ENCODE results near the gene CNTN4.

Gene CNTN4

GRCh38 chr3:2092758-2093157 is 5.9 kb upstream of the CNTN4 start:
- H3K4me3 ChIP-seq (ENCODE audit: low read depth, low read length) = no peak overlapping the region
- no peak for TF ChIP-seq CTCF (conservative IDR thresholded peaks at IDR 0.05; ENCODE audit: low read depth, low read length)
- DNase-seq (ENCODE audit: low read depth) = no peak

GRCh38 chr3:2094941-2095340 is 3.7 kb upstream of the CNTN4 start:
- no peak overlapping the region for H3K4me3 ChIP-seq (ENCODE audit: low read depth, low read length)
- DNase-seq (ENCODE audit: low read depth) = no peak
- TF ChIP-seq CTCF (conservative IDR thresholded peaks at IDR 0.05; ENCODE audit: low read depth, low read length) = no peak

- no peak for DNase-seq (ENCODE audit: low read depth)
- no peak overlapping the region for H3K4me3 ChIP-seq (ENCODE audit: low read depth, low read length)
- no peak for TF ChIP-seq CTCF (conservative IDR thresholded peaks at IDR 0.05; ENCODE audit: low read depth, low read length)
These were observed 2.5 kb upstream of the CNTN4 start for GRCh38 chr3:2096216-2096615.

- no peak overlapping the region for H3K4me3 ChIP-seq (ENCODE audit: low read depth, low read length)
- TF ChIP-seq CTCF (conservative IDR thresholded peaks at IDR 0.05; ENCODE audit: low read depth, low read length) = no peak
- peak; percentile 10 for DNase-seq (ENCODE audit: low read depth)
These were observed 950 bp upstream of the CNTN4 start for GRCh38 chr3:2097641-2098191.

- no peak for DNase-seq (ENCODE audit: low read depth)
- H3K4me3 ChIP-seq (ENCODE audit: low read depth, low read length) = no peak overlapping the region
- TF ChIP-seq CTCF (conservative IDR thresholded peaks at IDR 0.05; ENCODE audit: low read depth, low read length) = no peak
These were observed 484 bp downstream of the CNTN4 start for GRCh38 chr3:2099028-2099671.

GRCh38 chr3:2099779-2100191 is 1.1 kb downstream of the CNTN4 start:
- no peak overlapping the region for H3K4me3 ChIP-seq (ENCODE audit: low read depth, low read length)
- DNase-seq (ENCODE audit: low read depth) = no peak
- no peak for TF ChIP-seq CTCF (conservative IDR thresholded peaks at IDR 0.05; ENCODE audit: low read depth, low read length)

- no peak for TF ChIP-seq CTCF (conservative IDR thresholded peaks at IDR 0.05; ENCODE audit: low read depth, low read length)
- H3K4me3 ChIP-seq (ENCODE audit: low read depth, low read length) = no peak overlapping the region
- DNase-seq (ENCODE audit: low read depth) = no peak
These were observed 7.8 kb downstream of the CNTN4 start for GRCh38 chr3:2106438-2106837.

Data from choroid plexus epithelial cell (primary cell).